HG03025 (cell line): ENCODE results near the gene C1QL4.

Source experiments
- ATAC-seq: cut with Tn5 transposase; IDR thresholded peaks from one replicate; pipeline ENCODE4 v1.9.1; 2021; ENCODE audit warnings: mild to moderate bottlenecking, moderate library complexity; ENCODE audit not compliant: unreplicated experiment, low FRiP score

Gene C1QL4

GRCh38 chr12:49348781-49349180 lies 11.8 kb upstream of the C1QL4 start:
- no peak for ATAC-seq

GRCh38 chr12:49347311-49348193 lies 10.6 kb upstream of the C1QL4 start:
- no peak for ATAC-seq

GRCh38 chr12:49346659-49347310 lies 9.8 kb upstream of the C1QL4 start, which contains the start of gene DNAJC22:
DNAJC22 (plus strand) TSS chr12:49346888; CDS start chr12:49348873, 1,985 bp downstream.
- ATAC-seq, result no peak

GRCh38 chr12:49345825-49346658 lies 9.1 kb upstream of the C1QL4 start:
- no peak for ATAC-seq

- no peak for ATAC-seq
Measured at GRCh38 chr12:49345051-49345824, 8.2 kb upstream of the C1QL4 start.

- ATAC-seq, result no peak
Measured at GRCh38 chr12:49344486-49345050, 7.6 kb upstream of the C1QL4 start.

GRCh38 chr12:49342914-49343731 lies 6.1 kb upstream of the C1QL4 start:
- ATAC-seq, result no peak

GRCh38 chr12:49342066-49342913 lies 5.3 kb upstream of the C1QL4 start:
- peak; percentile 54 for ATAC-seq

- ATAC-seq, result no peak
Measured at GRCh38 chr12:49341777-49342065, 4.7 kb upstream of the C1QL4 start.

- no peak for ATAC-seq
Measured at GRCh38 chr12:49340971-49341776, 4.2 kb upstream of the C1QL4 start.

GRCh38 chr12:49340095-49340870 lies 3.3 kb upstream of the C1QL4 start:
- no peak for ATAC-seq

- ATAC-seq, result no peak
Measured at GRCh38 chr12:49339464-49339861, 2.5 kb upstream of the C1QL4 start.

GRCh38 chr12:49338830-49339463 lies 2.0 kb upstream of the C1QL4 start:
- ATAC-seq, result no peak

GRCh38 chr12:49335955-49336644 lies 888 bp downstream of the C1QL4 start:
- ATAC-seq, result no peak

- no peak for ATAC-seq
Measured at GRCh38 chr12:49335118-49335954, 1.7 kb downstream of the C1QL4 start.
